ENCODE data around the gene GNLY. TPM values are rescaled to one million over a fixed set of nuclear protein-coding genes. Genes with fewer than 3 reads are reported as not detected.
"Not testable (repeated sequence)": the region's sequence is repeated elsewhere in the genome, so short reads cannot be mapped to it uniquely, and the experiment has no call there.

Gene GNLY
- total RNA-seq, 1 donor from 2014 or later, result 0.65 TPM

GRCh38 chr2:85712336-85712735 lies 18.2 kb downstream of the GNLY start:
- Histone ChIP-seq H3K27me3 (peaks cover 11% of the 10 kb centered on the region), H2AFZ (replicated peaks) (no peak overlapping the region), H3F3A (ENCODE audit: low read depth) (peaks cover under 1% of the 10 kb centered on the region), H3K9ac (no peak overlapping the region), H3K36me3 (no peaks in the 10 kb centered on the region), H3K4me3 (no peak overlapping the region), H4K20me1 (ENCODE audit: low read depth) (no peaks in the 10 kb centered on the region), H3K9me3 (ENCODE audit: low read depth) (no peaks in the 10 kb centered on the region), H3K79me2 (ENCODE audit: low read depth) (no peaks in the 10 kb centered on the region), H3K4me2 (no peak overlapping the region), H3K4me1 (peaks cover 16% of the 10 kb centered on the region), H3K27ac (no peak overlapping the region)
- H3K27ac Mint-ChIP-seq, result no peak overlapping the region
- H3K27me3 Mint-ChIP-seq (ENCODE audit: insufficient read depth, low read depth), result peaks cover 15% of the 10 kb centered on the region
- H3K4me3 Mint-ChIP-seq, result no peak overlapping the region
- DNase-seq (ENCODE audit: low spot score), result no peak
- H3K36me3 Mint-ChIP-seq, result no peaks in the 10 kb centered on the region
- H3K4me1 Mint-ChIP-seq, result peaks cover 16% of the 10 kb centered on the region
- H3K9me3 Mint-ChIP-seq, result no peaks in the 10 kb centered on the region
- TF ChIP-seq, protein P1, sequence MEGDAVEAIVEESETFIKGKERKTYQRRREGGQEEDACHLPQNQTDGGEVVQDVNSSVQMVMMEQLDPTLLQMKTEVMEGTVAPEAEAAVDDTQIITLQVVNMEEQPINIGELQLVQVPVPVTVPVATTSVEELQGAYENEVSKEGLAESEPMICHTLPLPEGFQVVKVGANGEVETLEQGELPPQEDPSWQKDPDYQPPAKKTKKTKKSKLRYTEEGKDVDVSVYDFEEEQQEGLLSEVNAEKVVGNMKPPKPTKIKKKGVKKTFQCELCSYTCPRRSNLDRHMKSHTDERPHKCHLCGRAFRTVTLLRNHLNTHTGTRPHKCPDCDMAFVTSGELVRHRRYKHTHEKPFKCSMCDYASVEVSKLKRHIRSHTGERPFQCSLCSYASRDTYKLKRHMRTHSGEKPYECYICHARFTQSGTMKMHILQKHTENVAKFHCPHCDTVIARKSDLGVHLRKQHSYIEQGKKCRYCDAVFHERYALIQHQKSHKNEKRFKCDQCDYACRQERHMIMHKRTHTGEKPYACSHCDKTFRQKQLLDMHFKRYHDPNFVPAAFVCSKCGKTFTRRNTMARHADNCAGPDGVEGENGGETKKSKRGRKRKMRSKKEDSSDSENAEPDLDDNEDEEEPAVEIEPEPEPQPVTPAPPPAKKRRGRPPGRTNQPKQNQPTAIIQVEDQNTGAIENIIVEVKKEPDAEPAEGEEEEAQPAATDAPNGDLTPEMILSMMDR (IDR thresholded peaks at IDR 0.05), result no peak
- TF ChIP-seq EZH2 (IDR thresholded peaks at IDR 0.05), result no peak
- no peak for TF ChIP-seq EZH2phosphoT487 (IDR thresholded peaks at IDR 0.05)

DNA sequence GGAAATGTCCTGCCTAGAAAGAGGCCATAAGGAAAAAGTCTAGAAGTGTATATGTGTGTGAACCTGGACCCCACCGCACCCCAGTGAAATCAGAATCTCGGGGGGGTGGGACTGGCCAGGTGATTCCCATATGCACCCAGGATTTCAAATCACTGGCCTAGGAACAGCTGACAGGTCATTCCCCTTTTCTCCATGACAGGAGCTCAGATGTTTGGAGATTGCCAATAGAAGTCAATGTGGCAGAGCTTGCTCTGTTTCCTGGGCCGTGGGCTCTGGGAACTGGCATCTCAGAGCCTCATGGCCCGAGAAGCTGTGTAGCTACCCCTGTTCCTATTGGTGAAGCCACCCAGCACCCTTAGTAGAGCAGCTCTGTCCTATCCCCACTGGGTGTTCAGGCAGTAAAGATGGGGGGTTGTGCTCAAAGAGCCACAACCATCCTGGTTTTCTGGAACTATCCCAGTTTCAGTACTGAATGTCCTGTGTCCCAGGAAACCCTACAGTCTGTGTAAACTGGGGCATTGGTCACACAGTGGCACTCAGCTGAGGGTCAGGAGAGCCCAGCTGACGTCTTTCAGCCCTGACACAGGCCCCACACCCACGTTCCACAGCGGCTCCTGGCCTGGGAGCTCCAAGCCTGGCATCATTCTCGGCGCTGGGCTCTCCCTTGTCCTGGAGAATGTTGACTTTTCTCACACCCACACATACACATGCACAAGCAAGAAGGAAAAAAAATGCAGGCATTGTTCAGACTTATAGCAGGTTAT lies 18.9 kb downstream of the GNLY start:
- Histone ChIP-seq H3K4me2 (no peak overlapping the region), H2AFZ (replicated peaks) (no peak overlapping the region), H3K79me2 (ENCODE audit: low read depth) (no peaks in the 10 kb centered on the region), H3K4me3 (no peak overlapping the region), H3K9me3 (ENCODE audit: low read depth) (no peaks in the 10 kb centered on the region), H3K27me3 (peaks cover 4% of the 10 kb centered on the region), H3K4me1 (peaks cover 22% of the 10 kb centered on the region), H3K9ac (no peak overlapping the region), H3K27ac (no peak overlapping the region), H4K20me1 (ENCODE audit: low read depth) (no peaks in the 10 kb centered on the region), H3F3A (ENCODE audit: low read depth) (peaks cover 4% of the 10 kb centered on the region), H3K36me3 (no peaks in the 10 kb centered on the region)
- H3K4me1 Mint-ChIP-seq, result peaks cover 23% of the 10 kb centered on the region
- H3K9me3 Mint-ChIP-seq, result no peaks in the 10 kb centered on the region
- no peak overlapping the region for H3K4me3 Mint-ChIP-seq
- H3K27ac Mint-ChIP-seq, result no peak overlapping the region
- TF ChIP-seq, protein P1 (IDR thresholded peaks at IDR 0.05), result no peak
- TF ChIP-seq EZH2 (IDR thresholded peaks at IDR 0.05), result no peak
- TF ChIP-seq EZH2phosphoT487 (IDR thresholded peaks at IDR 0.05), result no peak
- H3K27me3 Mint-ChIP-seq (ENCODE audit: insufficient read depth, low read depth), result peaks cover 15% of the 10 kb centered on the region
- DNase-seq (ENCODE audit: low spot score), result no peak
- H3K36me3 Mint-ChIP-seq, result no peaks in the 10 kb centered on the region

DNA sequence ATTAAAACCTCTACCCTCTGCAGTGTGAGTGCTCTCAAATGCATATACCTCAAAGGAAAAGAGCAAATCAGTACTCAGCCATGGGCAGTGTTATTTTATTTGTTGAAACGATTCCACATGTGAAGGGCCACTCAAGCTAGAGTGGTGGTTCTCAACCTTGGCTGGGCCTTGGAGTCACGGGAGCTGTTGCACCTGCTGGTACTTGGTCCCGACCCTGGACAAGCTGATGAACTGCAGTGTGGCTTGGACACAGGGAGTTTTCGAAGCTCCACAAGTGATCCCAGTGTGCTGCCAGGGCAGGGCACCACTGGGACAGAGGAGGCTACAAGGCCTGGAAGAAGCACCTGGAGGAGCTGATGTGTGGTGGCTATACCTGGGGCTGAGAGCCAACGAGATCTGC lies 19.7 kb downstream of the GNLY start:
- H3K4me1 ChIP-seq, result peaks cover 22% of the 10 kb centered on the region
- no peak overlapping the region for H3K4me2 ChIP-seq
- peaks cover 24% of the 10 kb centered on the region for H3K4me1 Mint-ChIP-seq
- no peaks in the 10 kb centered on the region for H3K9me3 Mint-ChIP-seq
- DNase-seq (ENCODE audit: low spot score), result no peak
- H4K20me1 ChIP-seq (ENCODE audit: low read depth), result no peaks in the 10 kb centered on the region
- no peaks in the 10 kb centered on the region for H3K9me3 ChIP-seq (ENCODE audit: low read depth)
- H3K36me3 ChIP-seq, result no peaks in the 10 kb centered on the region
- no peak overlapping the region for H3K27ac ChIP-seq
- H3K27ac Mint-ChIP-seq, result no peak overlapping the region
- no peak overlapping the region for H3K9ac ChIP-seq
- TF ChIP-seq, protein P1 (IDR thresholded peaks at IDR 0.05), result no peak
- no peak for TF ChIP-seq EZH2 (IDR thresholded peaks at IDR 0.05)
- no peak for TF ChIP-seq EZH2phosphoT487 (IDR thresholded peaks at IDR 0.05)
- no peak overlapping the region for H3K4me3 ChIP-seq
- H3K27me3 ChIP-seq, result no peaks in the 10 kb centered on the region
- no peak overlapping the region for H3K4me3 Mint-ChIP-seq
- peaks cover 15% of the 10 kb centered on the region for H3K27me3 Mint-ChIP-seq (ENCODE audit: insufficient read depth, low read depth)
- peaks cover 4% of the 10 kb centered on the region for H3F3A ChIP-seq (ENCODE audit: low read depth)
- H3K36me3 Mint-ChIP-seq, result no peaks in the 10 kb centered on the region
- no peak overlapping the region for H2AFZ ChIP-seq (replicated peaks)
- H3K79me2 ChIP-seq (ENCODE audit: low read depth), result no peaks in the 10 kb centered on the region

DNA sequence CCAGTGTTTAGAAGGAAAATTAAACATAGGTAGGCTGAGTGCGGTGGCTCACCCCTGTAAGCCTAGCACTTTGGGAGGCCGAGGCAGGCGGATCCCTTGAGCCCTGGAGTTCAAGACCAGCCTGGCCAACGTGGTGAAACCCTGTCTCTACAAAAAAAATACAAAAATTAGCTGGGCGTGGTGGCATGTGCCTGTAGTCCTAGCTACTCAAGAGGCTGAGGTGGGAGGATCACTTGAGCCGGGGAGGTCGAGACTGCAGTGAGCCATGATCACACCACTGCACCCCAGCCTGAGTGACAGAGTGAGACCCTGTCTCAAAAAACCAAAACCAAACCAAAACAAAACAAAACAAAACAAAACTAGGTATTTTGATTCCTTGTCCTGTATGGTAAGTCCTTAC lies 20.3 kb downstream of the GNLY start:
- H3K27me3 Mint-ChIP-seq (ENCODE audit: insufficient read depth, low read depth), result peaks cover 15% of the 10 kb centered on the region
- H3K4me1 ChIP-seq, result peaks cover 22% of the 10 kb centered on the region
- DNase-seq (ENCODE audit: low spot score); H3K79me2 ChIP-seq (ENCODE audit: low read depth); H3K27me3 ChIP-seq; H3K9ac ChIP-seq; H3K36me3 Mint-ChIP-seq; H3K27ac Mint-ChIP-seq; H3K27ac ChIP-seq; H3K36me3 ChIP-seq; H2AFZ ChIP-seq (replicated peaks); H4K20me1 ChIP-seq (ENCODE audit: low read depth); H3K9me3 ChIP-seq (ENCODE audit: low read depth); H3K9me3 Mint-ChIP-seq; H3K4me3 ChIP-seq; H3K4me3 Mint-ChIP-seq; H3F3A ChIP-seq (ENCODE audit: low read depth); H3K4me2 ChIP-seq: not testable (repeated sequence)
- peaks cover 24% of the 10 kb centered on the region for H3K4me1 Mint-ChIP-seq
